ENCODE data around the gene DNAH12. TPM values are rescaled to one million over a fixed set of nuclear protein-coding genes. Genes with fewer than 3 reads are reported as not detected.

Gene DNAH12
- total and polyA plus RNA-seq, 2 donors (not counting 3 experiments of a cell fraction or from before 2014, with no cell fraction given), result 0.06 to 0.20 TPM

DNA sequence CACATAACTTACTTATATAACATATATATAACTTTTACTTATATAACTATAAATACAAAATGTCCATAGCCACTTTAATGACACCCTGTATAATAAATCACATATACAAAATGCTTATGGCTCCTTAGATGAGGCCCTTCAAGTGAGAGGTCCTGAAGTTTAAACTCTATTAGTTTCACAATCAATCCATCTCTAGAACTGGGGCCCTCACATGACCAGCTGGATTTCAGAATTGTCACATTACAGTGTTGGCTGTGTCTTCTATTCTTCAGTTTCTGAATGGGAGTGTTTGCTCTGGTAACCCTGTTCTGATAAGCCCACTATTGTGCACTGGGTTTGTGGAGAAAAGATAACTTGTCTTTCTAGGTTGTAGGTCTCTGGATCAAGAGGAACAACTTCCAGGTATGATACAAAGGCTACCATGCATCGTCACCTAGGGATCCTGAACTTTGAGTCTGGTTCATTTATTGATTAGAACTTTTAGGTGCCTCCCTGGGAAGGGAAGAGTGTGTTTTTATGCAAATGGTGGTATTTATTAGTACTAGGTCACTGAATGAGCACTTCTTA, 107.9 kb downstream of the DNAH12 start:
- no peaks in the 10 kb centered on the region for H3K27me3 ChIP-seq (ENCODE audit: control insufficient read depth in 2 of 2, insufficient read depth in 2 of 2, low read length in 2 of 2)
- FAIRE-seq, result no peak
- CTCF ChIA-PET, result interaction anchor here (3.1 kb wide), 1 partner anchor 257 kb away, joined by 15 read pairs; no protein-coding TSS in a partner anchor
- no peak overlapping the region for H3K27ac ChIP-seq (ENCODE audit: insufficient read depth, low read depth, low read length)
- intact Hi-C loops (cut with micrococcal nuclease), result no loop called here
- no peaks in the 10 kb centered on the region for H3K4me1 ChIP-seq (ENCODE audit: control insufficient read depth, extremely low read depth, insufficient read depth, low read length)
- no peak overlapping the region for H2AFZ ChIP-seq (ENCODE audit: low read depth, low read length)
- no peaks in the 10 kb centered on the region for H3K9me3 ChIP-seq (replicated peaks; ENCODE audit: control insufficient read depth, insufficient read depth, low read length)
- POLR2A ChIA-PET, result no interaction called here
- no peak overlapping the region for H3K4me3 ChIP-seq (replicated peaks in 1 of 3; ENCODE audit: insufficient read depth in 1 of 3, low read depth in 1 of 3, low read length in 3 of 3)
- no peaks in the 10 kb centered on the region for H4K20me1 ChIP-seq (replicated peaks; ENCODE audit: control insufficient read depth, extremely low read depth, insufficient read depth, low read length)
- no peak overlapping the region for H3K9ac ChIP-seq (replicated peaks; ENCODE audit: extremely low read depth, insufficient read depth, low read length)
- no peaks in the 10 kb centered on the region for H3K36me3 ChIP-seq (ENCODE audit: control insufficient read depth in 2 of 2, extremely low read depth in 1 of 2, insufficient read depth in 2 of 2, low read length in 2 of 2)
- dilution Hi-C loops (cut with MboI; ENCODE audit: extremely low pct_ligation_motif_present, low sequenced_read_pairs), result no loop called here
- TF ChIP-seq MYC (IDR thresholded peaks at IDR 0.05; ENCODE audit: low read depth, low read length) (no peak), JUN (IDR thresholded peaks at IDR 0.05; ENCODE audit: borderline replicate concordance, insufficient read depth, insufficient read length, low read depth) (no peak), GATA2 (IDR thresholded peaks at IDR 0.05; ENCODE audit: insufficient read depth, insufficient read length, low read depth, low read length) (no peak), POLR2AphosphoS5 (IDR thresholded peaks at IDR 0.05; ENCODE audit: insufficient read depth, low read depth, low read length) (no peak), FOS (IDR thresholded peaks at IDR 0.05; ENCODE audit: borderline replicate concordance, insufficient read depth, low read length) (no peak), POLR2A (IDR thresholded peaks at IDR 0.05; ENCODE audit: low read depth, low read length) (no peak), EZH2 (IDR thresholded peaks at IDR 0.05; ENCODE audit: borderline replicate concordance, low read depth, low read length, severe bottlenecking) (no peak)
- TF ChIP-seq, protein P1, sequence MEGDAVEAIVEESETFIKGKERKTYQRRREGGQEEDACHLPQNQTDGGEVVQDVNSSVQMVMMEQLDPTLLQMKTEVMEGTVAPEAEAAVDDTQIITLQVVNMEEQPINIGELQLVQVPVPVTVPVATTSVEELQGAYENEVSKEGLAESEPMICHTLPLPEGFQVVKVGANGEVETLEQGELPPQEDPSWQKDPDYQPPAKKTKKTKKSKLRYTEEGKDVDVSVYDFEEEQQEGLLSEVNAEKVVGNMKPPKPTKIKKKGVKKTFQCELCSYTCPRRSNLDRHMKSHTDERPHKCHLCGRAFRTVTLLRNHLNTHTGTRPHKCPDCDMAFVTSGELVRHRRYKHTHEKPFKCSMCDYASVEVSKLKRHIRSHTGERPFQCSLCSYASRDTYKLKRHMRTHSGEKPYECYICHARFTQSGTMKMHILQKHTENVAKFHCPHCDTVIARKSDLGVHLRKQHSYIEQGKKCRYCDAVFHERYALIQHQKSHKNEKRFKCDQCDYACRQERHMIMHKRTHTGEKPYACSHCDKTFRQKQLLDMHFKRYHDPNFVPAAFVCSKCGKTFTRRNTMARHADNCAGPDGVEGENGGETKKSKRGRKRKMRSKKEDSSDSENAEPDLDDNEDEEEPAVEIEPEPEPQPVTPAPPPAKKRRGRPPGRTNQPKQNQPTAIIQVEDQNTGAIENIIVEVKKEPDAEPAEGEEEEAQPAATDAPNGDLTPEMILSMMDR (IDR thresholded peaks at IDR 0.05; ENCODE audit: extremely low read depth in 1 of 2, insufficient read depth in 1 of 2, low read depth in 1 of 2, low read length in 2 of 2), result no peak
- TF ChIP-seq, protein P2, sequence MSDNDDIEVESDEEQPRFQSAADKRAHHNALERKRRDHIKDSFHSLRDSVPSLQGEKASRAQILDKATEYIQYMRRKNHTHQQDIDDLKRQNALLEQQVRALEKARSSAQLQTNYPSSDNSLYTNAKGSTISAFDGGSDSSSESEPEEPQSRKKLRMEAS (IDR thresholded peaks at IDR 0.05; ENCODE audit: insufficient read depth, insufficient read length), result no peak
- no TSS peak for BruUV-seq (replicated peaks)
- H3K9me1 ChIP-seq (replicated peaks; ENCODE audit: control insufficient read depth, extremely low read depth, insufficient read depth, low read length), result no peaks in the 10 kb centered on the region
- H3K79me2 ChIP-seq (ENCODE audit: control insufficient read depth, insufficient read depth, low read length), result no peaks in the 10 kb centered on the region
- no peak overlapping the region for H3K4me2 ChIP-seq (ENCODE audit: insufficient read depth, low read length)
- no peak for DNase-seq (ENCODE audit: low read depth, low spot score)
